Subcutaneous adipose tissue (tissue), 4 donors: ENCODE results near the gene SHROOM3. TPM values are rescaled to one million over a fixed set of nuclear protein-coding genes. Genes with fewer than 3 reads are reported as not detected.

ENCODE experiments used
- total RNA-seq, 4 donors: library from RNA; depleted of rRNA; stranded (reverse); fragments of >200 nt; gene quantifications; one replicate each; pipeline ENCODE4 v1.1.0, GENCODE V29; 2016
- TF ChIP-seq, protein P1 (sequence below): fragments of 450-650 bp; IDR thresholded peaks from one replicate; pipeline ENCODE4 v1.5.1; 2016; ENCODE audit warnings: low read depth, mild to moderate bottlenecking, control low read depth, antibody characterized with exemption, moderate library complexity

Gene SHROOM3
- total RNA-seq, 4 donors from 2014 or later: 0.22 to 0.38 (median 0.33) TPM; not detected in 1

- TF ChIP-seq, protein P1, sequence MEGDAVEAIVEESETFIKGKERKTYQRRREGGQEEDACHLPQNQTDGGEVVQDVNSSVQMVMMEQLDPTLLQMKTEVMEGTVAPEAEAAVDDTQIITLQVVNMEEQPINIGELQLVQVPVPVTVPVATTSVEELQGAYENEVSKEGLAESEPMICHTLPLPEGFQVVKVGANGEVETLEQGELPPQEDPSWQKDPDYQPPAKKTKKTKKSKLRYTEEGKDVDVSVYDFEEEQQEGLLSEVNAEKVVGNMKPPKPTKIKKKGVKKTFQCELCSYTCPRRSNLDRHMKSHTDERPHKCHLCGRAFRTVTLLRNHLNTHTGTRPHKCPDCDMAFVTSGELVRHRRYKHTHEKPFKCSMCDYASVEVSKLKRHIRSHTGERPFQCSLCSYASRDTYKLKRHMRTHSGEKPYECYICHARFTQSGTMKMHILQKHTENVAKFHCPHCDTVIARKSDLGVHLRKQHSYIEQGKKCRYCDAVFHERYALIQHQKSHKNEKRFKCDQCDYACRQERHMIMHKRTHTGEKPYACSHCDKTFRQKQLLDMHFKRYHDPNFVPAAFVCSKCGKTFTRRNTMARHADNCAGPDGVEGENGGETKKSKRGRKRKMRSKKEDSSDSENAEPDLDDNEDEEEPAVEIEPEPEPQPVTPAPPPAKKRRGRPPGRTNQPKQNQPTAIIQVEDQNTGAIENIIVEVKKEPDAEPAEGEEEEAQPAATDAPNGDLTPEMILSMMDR: no peak
Observed at GRCh38 chr4:76744241-76744921, 309.4 kb downstream of the SHROOM3 start.

GRCh38 chr4:76745240-76745639 is 310.2 kb downstream of the SHROOM3 start:
- TF ChIP-seq, protein P1: no peak

GRCh38 chr4:76747563-76747962 is 312.5 kb downstream of the SHROOM3 start:
- TF ChIP-seq, protein P1: no peak

GRCh38 chr4:76748649-76749048 is 313.6 kb downstream of the SHROOM3 start:
- TF ChIP-seq, protein P1: no peak

GRCh38 chr4:76749355-76749754 is 314.3 kb downstream of the SHROOM3 start:
- TF ChIP-seq, protein P1: no peak

DNA sequence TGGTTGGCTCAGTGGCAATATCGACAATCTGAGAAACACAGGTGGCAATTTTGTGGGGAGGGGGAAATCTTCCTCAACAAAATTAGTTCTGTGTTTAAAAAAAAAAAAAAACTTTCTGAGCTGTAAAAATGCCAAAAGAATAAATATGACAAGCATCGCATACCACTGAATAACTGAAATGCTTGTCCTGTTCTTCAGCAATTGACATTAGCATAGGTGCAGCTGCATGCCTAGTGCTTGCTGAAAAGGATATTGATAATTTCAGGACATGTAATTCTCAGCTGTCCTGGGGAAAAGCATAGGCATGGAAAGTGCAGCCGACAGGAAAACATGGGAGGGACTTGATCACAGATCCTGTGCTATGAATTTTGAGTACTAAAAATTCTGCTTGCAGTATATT is 315.7 kb downstream of the SHROOM3 start:
- TF ChIP-seq, protein P1: no peak

- TF ChIP-seq, protein P1: no peak
Observed at GRCh38 chr4:76751612-76752343, 316.7 kb downstream of the SHROOM3 start.
